ENCODE results near the gene PUS7. TPM values are rescaled to one million over a fixed set of nuclear protein-coding genes. Genes with fewer than 3 reads are reported as not detected.
A peak's percentile ranks its signal among the peaks of the same experiment; 100 is the strongest.

Gene PUS7, protein sequence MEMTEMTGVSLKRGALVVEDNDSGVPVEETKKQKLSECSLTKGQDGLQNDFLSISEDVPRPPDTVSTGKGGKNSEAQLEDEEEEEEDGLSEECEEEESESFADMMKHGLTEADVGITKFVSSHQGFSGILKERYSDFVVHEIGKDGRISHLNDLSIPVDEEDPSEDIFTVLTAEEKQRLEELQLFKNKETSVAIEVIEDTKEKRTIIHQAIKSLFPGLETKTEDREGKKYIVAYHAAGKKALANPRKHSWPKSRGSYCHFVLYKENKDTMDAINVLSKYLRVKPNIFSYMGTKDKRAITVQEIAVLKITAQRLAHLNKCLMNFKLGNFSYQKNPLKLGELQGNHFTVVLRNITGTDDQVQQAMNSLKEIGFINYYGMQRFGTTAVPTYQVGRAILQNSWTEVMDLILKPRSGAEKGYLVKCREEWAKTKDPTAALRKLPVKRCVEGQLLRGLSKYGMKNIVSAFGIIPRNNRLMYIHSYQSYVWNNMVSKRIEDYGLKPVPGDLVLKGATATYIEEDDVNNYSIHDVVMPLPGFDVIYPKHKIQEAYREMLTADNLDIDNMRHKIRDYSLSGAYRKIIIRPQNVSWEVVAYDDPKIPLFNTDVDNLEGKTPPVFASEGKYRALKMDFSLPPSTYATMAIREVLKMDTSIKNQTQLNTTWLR
- 61.2 and 65.2 TPM in 2 replicates for total RNA-seq (2021; fragmentation: NEBNext Ultra II Directional; extraction: Animal tissue kit (Norgen Biotek cat#: 25700))
- 11.2 and 18.9 TPM in 2 replicates for polyA plus RNA-seq (2011; rRNA removed)
- polyA plus RNA-seq (2011; cell fraction: cytosol; rRNA removed), result 24.3 TPM
- 10.8 TPM for polyA plus RNA-seq (2011; cell fraction: nucleus; rRNA removed)
- polyA plus RNA-seq (2012, experiment 1 of 2), result 25.5 to 40.3 TPM (median 33.0 TPM) in 4 replicates
- polyA plus RNA-seq (2012, experiment 2 of 2), result 3.4 TPM
- polyA plus RNA-seq (2013, experiment 1 of 2), result 36.4 TPM
- 36.1 TPM for polyA plus RNA-seq (2013, experiment 2 of 2)
- polyA minus RNA-seq (2011; rRNA and poly(A)+ RNA removed), result 14.1 and 18.5 TPM in 2 replicates
- polyA minus RNA-seq (2011; cell fraction: cytosol; rRNA and poly(A)+ RNA removed), result 22.2 TPM
- polyA minus RNA-seq (2011; cell fraction: nucleus; rRNA and poly(A)+ RNA removed), result 19.0 TPM
- long read RNA-seq, experiment 1, partial matches to known transcripts, result 15 of 33 reads
- long read RNA-seq, experiment 1, other reads (novel, unspliced or antisense), result 15 of 33 reads
- long read RNA-seq, experiment 2, partial matches to known transcripts, result 4 of 10 reads
- long read RNA-seq, experiment 2, other reads (novel, unspliced or antisense), result 4 of 10 reads

DNA sequence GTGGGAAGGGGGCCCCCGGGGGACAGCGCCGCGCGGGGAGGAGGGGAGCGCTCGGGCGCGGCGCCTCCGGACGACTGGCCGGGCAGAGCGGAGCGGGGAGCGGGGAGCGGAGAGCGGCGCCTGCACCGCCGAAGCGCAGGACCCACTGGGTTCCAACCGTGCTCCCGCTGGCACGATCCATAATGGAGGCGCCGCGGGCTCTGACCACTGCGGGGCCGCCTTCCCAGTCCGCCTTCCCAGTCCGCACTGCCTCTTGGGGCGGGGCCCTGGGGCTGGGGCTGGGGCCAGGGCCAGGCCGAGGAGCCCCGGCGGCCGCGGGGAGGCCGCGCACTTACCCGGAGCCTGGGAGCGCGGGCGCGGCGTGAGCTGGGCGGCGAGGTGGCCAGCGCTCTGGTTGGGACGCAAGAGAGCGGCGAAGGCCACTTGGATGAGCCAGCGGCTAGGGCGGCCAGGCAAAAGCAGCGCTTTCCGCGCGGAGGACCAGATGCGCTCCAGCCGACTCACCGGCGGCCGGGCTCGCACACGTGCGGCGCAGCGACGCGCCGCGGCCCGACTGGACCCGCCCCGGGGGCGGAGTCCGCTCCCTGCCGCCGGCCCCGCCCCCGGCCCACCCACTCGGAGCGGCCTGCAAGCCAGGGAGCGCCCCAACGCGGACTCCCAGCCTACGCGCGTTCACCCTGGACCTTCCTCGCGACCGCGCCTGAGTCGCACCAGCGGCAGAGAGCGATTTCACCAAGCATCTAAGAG, at the start of gene PUS7:
TSS of gene PUS7 (minus strand) at position 555 of the 747 bp plus-strand sequence. CDS start 13,759 bp downstream, outside the sequence.
- FAIRE-seq (no peak), DNase-seq (ENCODE audit: low read depth in 1 of 2, low spot score in 2 of 2) (peak; percentile 73 to 85)
- peak within 1 kb of the TSS; percentile 9 for H3K14ac ChIP-seq (ENCODE audit: insufficient read length)
- H3K27me3 ChIP-seq (replicated peaks in 1 of 4; ENCODE audit: control insufficient read depth in 3 of 4, extremely low read depth in 1 of 4, insufficient read depth in 3 of 4, low read length in 3 of 4), result no peaks in the 10 kb centered on the region
- H3K79me1 ChIP-seq (ENCODE audit: low read depth, low read length), result peaks cover 6% of the 10 kb centered on the region
- H4K8ac ChIP-seq (ENCODE audit: extremely low read depth, insufficient read depth, low read length), result peak within 1 kb of the TSS; percentile 98
- no peaks in the 10 kb centered on the region for H3K9me3 ChIP-seq (ENCODE audit: insufficient read depth in 2 of 2, low read depth in 1 of 2, low read length in 1 of 2)
- WGBS, 2 experiments (ENCODE audit: extremely low coverage in 1 of 2, insufficient coverage in 1 of 2, insufficient read length in 1 of 2, insufficient replicate concordance in 2 of 2, low coverage in 1 of 2, low lambda C conversion rate in 2 of 2, missing lambda C conversion rate in 1 of 2), result 4% methylated on average over 26 of the region's 96 CpGs; no CpG with 5 or more reads in 1 of the 2 experiments
- CTCF ChIA-PET (ENCODE audit: partially characterized antibody), result interaction anchor here (0.7 to 3.8 kb wide), 3 partner anchors 10 to 398 kb away, joined by 3 to 35 read pairs (median 3); partner anchors contain the start of gene RINT1
- peak within 1 kb of the TSS; percentile 10 for H3K4ac ChIP-seq (replicated peaks; ENCODE audit: insufficient read length, low read depth, low read length)
- POLR2A ChIA-PET (ENCODE audit: partially characterized antibody), result interaction anchor here (0.9 to 7.9 kb wide), 7 partner anchors 10 to 555 kb away, joined by 3 to 77 read pairs (median 3); partner anchors contain the start of genes RINT1 and SRPK2
- H2BK120ac ChIP-seq (replicated peaks; ENCODE audit: low read depth, low read length), result peak within 1 kb of the TSS; percentile 77
- no peak within 1 kb of the TSS for H2BK15ac ChIP-seq (ENCODE audit: low read length)
- peak within 1 kb of the TSS; percentile 70; the same call in 1 of the 2 replicates for H2AK5ac ChIP-seq (ENCODE audit: low read depth, low read length)
- H4K20me1 ChIP-seq (replicated peaks in 1 of 2; ENCODE audit: control insufficient read depth in 1 of 2, insufficient read depth in 2 of 2, low read length in 2 of 2), result peaks cover 0 to 5% of the 10 kb centered on the region in 2 experiments
- H2BK5ac ChIP-seq (ENCODE audit: low read depth, low read length), result peak within 1 kb of the TSS; percentile 93
- H2BK20ac ChIP-seq (ENCODE audit: low read length), result no peak within 1 kb of the TSS
- H3K9ac ChIP-seq (replicated peaks in 1 of 4; ENCODE audit: extremely low read depth in 1 of 4, low read depth in 3 of 4, low read length in 3 of 4), result peak within 1 kb of the TSS; percentile 79 to 98 (median 94)
- H3K4me2 ChIP-seq (ENCODE audit: insufficient read depth in 1 of 2, low read depth in 2 of 2, low read length in 2 of 2), result peak within 1 kb of the TSS; percentile 77 to 79
- H3K18ac ChIP-seq (ENCODE audit: extremely low read depth, low read length), result peak within 1 kb of the TSS; percentile 94
- H2AFZ ChIP-seq (ENCODE audit: low read length), result peak within 1 kb of the TSS; percentile 100
- H4K5ac ChIP-seq (ENCODE audit: insufficient read length, low read depth, low read length), result peak within 1 kb of the TSS; percentile 94
- peaks cover 19 to 41% of the 10 kb centered on the region in 2 experiments for H3K79me2 ChIP-seq (ENCODE audit: control insufficient read depth in 1 of 2, insufficient read depth in 2 of 2, low read length in 2 of 2)
- H2BK12ac ChIP-seq (ENCODE audit: low read depth, low read length), result peak within 1 kb of the TSS; percentile 19; the same call in 1 of the 2 replicates
- H3K56ac ChIP-seq (replicated peaks; ENCODE audit: insufficient read length, low read depth, low read length), result no peak within 1 kb of the TSS
- H3K36me3 ChIP-seq (ENCODE audit: control insufficient read depth in 2 of 4, insufficient read depth in 4 of 4, low read length in 3 of 4), result peaks cover 0 to 16% (median 2%) of the 10 kb centered on the region in 4 experiments; a peak in 2 of 8 replicates
- H3K23me2 ChIP-seq (ENCODE audit: low read depth, low read length), result peaks cover 6% of the 10 kb centered on the region
- H3K23ac ChIP-seq (ENCODE audit: insufficient read length), result no peak within 1 kb of the TSS
- H3K4me1 ChIP-seq (replicated peaks in 1 of 4; ENCODE audit: control insufficient read depth in 3 of 4, insufficient read depth in 4 of 4, low read length in 3 of 4), result peaks cover 0 to 4% (median 2%) of the 10 kb centered on the region in 4 experiments; a peak in 2 of 7 replicates
- peak within 1 kb of the TSS; percentile 70 to 94 (median 73) for H3K4me3 ChIP-seq (ENCODE audit: extremely low read depth in 1 of 4, insufficient read depth in 2 of 4, low read depth in 3 of 4, low read length in 4 of 4)
- H3K27ac ChIP-seq (ENCODE audit: low read depth, low read length), result peak within 1 kb of the TSS; percentile 84
- H4K91ac ChIP-seq (replicated peaks; ENCODE audit: insufficient read length, low read length), result peak within 1 kb of the TSS; percentile 99
- TF ChIP-seq SP2 (IDR thresholded peaks at IDR 0.05; ENCODE audit: low read length), result no peak
- peak; percentile 70; the same call in 1 of the 2 replicates for TF ChIP-seq RBBP5 (IDR thresholded peaks at IDR 0.05; ENCODE audit: borderline replicate concordance, low read depth, low read length)
- TF ChIP-seq CBX5 (IDR thresholded peaks at IDR 0.05; ENCODE audit: low read depth, low read length), result no peak
- TF ChIP-seq TAF7 (optimal IDR thresholded peaks at IDR 0.05; ENCODE audit: borderline replicate concordance, low read depth, low read length), result no peak
- TF ChIP-seq, protein P1, sequence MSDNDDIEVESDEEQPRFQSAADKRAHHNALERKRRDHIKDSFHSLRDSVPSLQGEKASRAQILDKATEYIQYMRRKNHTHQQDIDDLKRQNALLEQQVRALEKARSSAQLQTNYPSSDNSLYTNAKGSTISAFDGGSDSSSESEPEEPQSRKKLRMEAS (IDR thresholded peaks at IDR 0.05), result peak; percentile 80
